PFSK-1 (cell line): ENCODE measurements around the gene NOL6.
A peak's percentile ranks its signal among the peaks of the same experiment; 100 is the strongest.

Experiments used
- FOXP2 ChIP-seq: optimal IDR thresholded peaks from 2 replicates; pipeline ENCODE3; 2011; ENCODE audit warnings: borderline replicate concordance, control low read depth, inconsistent platforms; ENCODE audit not compliant: insufficient read depth; ENCODE audit errors: extremely low read length, extremely low read depth
- POLR2AphosphoS5 ChIP-seq: IDR thresholded peaks from 2 replicates; pipeline ENCODE4 v1.6.1; 2012; ENCODE audit warnings: low read depth, mild to moderate bottlenecking, control low read depth, low read length, moderate library complexity
- REST ChIP-seq, 2 experiments: IDR thresholded peaks; 2 replicates each; pipeline versions ENCODE4 v1.6.1 to v1.8.0; 2011 to 2012; ENCODE audit warnings: low read depth in 2 of 2, low read length in 2 of 2, control low read depth in 1 of 2, inconsistent platforms in 1 of 2, mild to moderate bottlenecking in 1 of 2, moderate library complexity in 1 of 2; ENCODE audit not compliant: insufficient read depth in 1 of 2
- SIN3A ChIP-seq: IDR thresholded peaks from 2 replicates; pipeline ENCODE4 v1.6.1; 2012; ENCODE audit warnings: mild to moderate bottlenecking, low read length, moderate library complexity, borderline replicate concordance; ENCODE audit not compliant: insufficient read depth
- TAF1 ChIP-seq: IDR thresholded peaks from 2 replicates; pipeline ENCODE4 v1.6.1; 2012; ENCODE audit warnings: low read length, control low read depth, borderline replicate concordance; ENCODE audit not compliant: insufficient read depth

NOL6 gene

GRCh38 chr9:33447799-33448553 lies 25.7 kb downstream of the NOL6 start:
- TF ChIP-seq TAF1 (no peak), REST (IDR thresholded peaks at IDR 0.05; ENCODE audit: insufficient read depth in 1 of 2, low read depth in 2 of 2, low read length in 2 of 2) (no peak), FOXP2 (no peak)

GRCh38 chr9:33446946-33447798 lies 26.6 kb downstream of the NOL6 start, which contains the start of gene AQP3:
AQP3 (minus strand) TSS chr9:33447593; CDS start chr9:33447530, 63 bp downstream.
- TF ChIP-seq TAF1 (no peak), REST (IDR thresholded peaks at IDR 0.05; ENCODE audit: insufficient read depth in 1 of 2, low read depth in 2 of 2, low read length in 2 of 2) (no peak), POLR2AphosphoS5 (no peak), FOXP2 (peak; percentile 13), SIN3A (0 out of 2 replicates have a peak, but pooled peaks have one; percentile 13)

GRCh38 chr9:33446240-33446945 lies 27.3 kb downstream of the NOL6 start:
- TF ChIP-seq REST (IDR thresholded peaks at IDR 0.05; ENCODE audit: insufficient read depth in 1 of 2, low read depth in 2 of 2, low read length in 2 of 2) (no peak), SIN3A (no peak), FOXP2 (no peak), TAF1 (no peak), POLR2AphosphoS5 (no peak)

GRCh38 chr9:33445389-33446239 lies 28.1 kb downstream of the NOL6 start:
- TF ChIP-seq FOXP2 = no peak
- TF ChIP-seq REST (IDR thresholded peaks at IDR 0.05; ENCODE audit: insufficient read depth in 1 of 2, low read depth in 2 of 2, low read length in 2 of 2) = no peak
- no peak for TF ChIP-seq POLR2AphosphoS5
- TF ChIP-seq TAF1 = no peak
- no peak for TF ChIP-seq SIN3A
